GM12878 (cell line): ENCODE measurements around the gene NDUFV3. TPM values are rescaled to one million over a fixed set of nuclear protein-coding genes. Genes with fewer than 3 reads are reported as not detected.
A peak's percentile ranks its signal among the peaks of the same experiment; 100 is the strongest.

Source experiments
- ATAC-seq: fragments of 200-7000 bp; cut with Tn5 transposase; 3 replicates; pipeline ENCODE4 v1.9.1; 2020; ENCODE audit warnings: mild to moderate bottlenecking, moderate library complexity
- Bru-seq: library from RNA; stranded (reverse); fragments of 400-500 nt; gene quantifications from one replicate; lab custom pipeline; 2021; lab: Mats Ljungman, UMichigan
- BruChase-seq, 2 experiments: library from RNA; stranded (reverse); fragments of 400-500 nt; gene quantifications; one replicate each; lab custom pipeline; 2021; lab: Mats Ljungman, UMichigan
- BruUV-seq: library from RNA; stranded (reverse); fragments of 400-500 nt; replicated peaks from 2 replicates; lab custom pipeline; 2021; lab: Mats Ljungman, UMichigan
- CTCF ChIA-PET: fragments of 300-600 bp; sonication (Branson Sonifier 250); formaldehyde crosslinking; extraction: SDS; loops from one replicate; lab custom pipeline; 2021; ENCODE audit warnings: inconsistent platforms; lab: Yijun Ruan, JAX
- POLR2A ChIA-PET: fragments of 350-600 bp; formaldehyde crosslinking; extraction: SDS; loops from one replicate; lab custom pipeline; 2021; ENCODE audit warnings: inconsistent platforms; lab: Charles Lee
- RAD21 ChIA-PET: fragments of 300-600 bp; sonication (Branson Sonifier 250); formaldehyde crosslinking; loops from one replicate; lab custom pipeline; 2023; ENCODE audit warnings: antibody characterized with exemption; ENCODE audit not compliant: unreplicated experiment; lab: Charles Lee
- SMC1A ChIA-PET: fragments of 300-600 bp; sonication (Branson Sonifier 250); formaldehyde crosslinking; loops from one replicate; lab custom pipeline; 2023; ENCODE audit not compliant: unreplicated experiment, uncharacterized antibody; lab: Charles Lee
- DNase-seq: peaks from one replicate; pipeline ENCODE4 v3.0.0-alpha.2; 2011; ENCODE audit warnings: low read depth, low spot score
- FAIRE-seq: peaks from 3 replicates; lab custom pipeline; 2011; peaks lifted over from hg19 to GRCh38; lab: Jason Lieb, UNC
- H2AFZ ChIP-seq: 2 replicates; pipeline ENCODE4 v1.6.0; 2011; ENCODE audit warnings: low read depth, low read length, control low read depth; ENCODE audit not compliant: control insufficient read depth
- H3K27ac ChIP-seq: 2 replicates; pipeline ENCODE4 v1.5.1; 2011; ENCODE audit warnings: control low read depth; ENCODE audit not compliant: control insufficient read depth, insufficient read depth
- H3K27me3 ChIP-seq, 2 experiments: replicated peaks in 1 of 2; 2 replicates each; pipeline versions ENCODE4 v1.6.0 to v1.6.1; 2011; ENCODE audit warnings: low read length in 1 of 2; ENCODE audit not compliant: control insufficient read depth in 2 of 2, insufficient read depth in 2 of 2
- H3K36me3 ChIP-seq, 2 experiments: 2 replicates each; pipeline ENCODE4 v1.5.1; 2011; ENCODE audit warnings: low read length in 1 of 2; ENCODE audit not compliant: control insufficient read depth in 2 of 2, insufficient read depth in 2 of 2
- H3K4me1 ChIP-seq: 2 replicates; pipeline ENCODE4 v1.6.1; 2011; ENCODE audit warnings: mild to moderate bottlenecking, low read length, moderate library complexity, mixed read lengths; ENCODE audit not compliant: control insufficient read depth, insufficient read depth
- H3K4me2 ChIP-seq: 2 replicates; pipeline ENCODE4 v1.6.0; 2011; ENCODE audit warnings: control low read depth; ENCODE audit not compliant: control insufficient read depth, insufficient read depth
- H3K4me3 ChIP-seq: fragments of 200-600 bp; sonication (generic); 2 replicates; pipeline ENCODE4 v1.5.1; 2016
- H3K79me2 ChIP-seq: 2 replicates; pipeline ENCODE4 v1.6.0; 2011; ENCODE audit warnings: low read length; ENCODE audit not compliant: control insufficient read depth, insufficient read depth
- H3K9ac ChIP-seq: 2 replicates; pipeline ENCODE4 v1.8.0; 2011; ENCODE audit warnings: low read length, control low read depth, mixed read lengths; ENCODE audit not compliant: control insufficient read depth, insufficient read depth
- H3K9me3 ChIP-seq: replicated peaks from 3 replicates; pipeline ENCODE4 v1.5.1; 2011; ENCODE audit warnings: mild to moderate bottlenecking, low read length; ENCODE audit not compliant: control insufficient read depth, insufficient read depth
- H4K20me1 ChIP-seq: 2 replicates; pipeline ENCODE4 v1.6.0; 2011; ENCODE audit not compliant: control insufficient read depth, insufficient read depth
- ATF7 ChIP-seq: fragments of 450-650 bp; IDR thresholded peaks from 2 replicates; pipeline ENCODE4 v1.6.1; 2016; ENCODE audit warnings: low read depth, mild to moderate bottlenecking
- E4F1 ChIP-seq: fragments of 450-650 bp; IDR thresholded peaks from 2 replicates; pipeline ENCODE4 v1.6.1; 2018; ENCODE audit warnings: borderline replicate concordance, mild to moderate bottlenecking; ENCODE audit not compliant: partially characterized antibody
- FOS ChIP-seq: IDR thresholded peaks from 3 replicates; pipeline ENCODE4 v1.6.1; 2011; ENCODE audit warnings: borderline replicate concordance; ENCODE audit not compliant: insufficient read length; ENCODE audit errors: extremely low read depth
- HCFC1 ChIP-seq: fragments of 150-350 bp; IDR thresholded peaks from 2 replicates; pipeline ENCODE4 v1.6.1; 2014; ENCODE audit warnings: low read length
- PAX5 ChIP-seq: IDR thresholded peaks from 2 replicates; pipeline ENCODE4 v1.6.1; 2011; ENCODE audit warnings: low read depth, low read length, borderline replicate concordance
- PRDM15 ChIP-seq: fragments of 450-650 bp; formaldehyde crosslinking; IDR thresholded peaks from 2 replicates; pipeline ENCODE4 v1.4.0; 2020; ENCODE audit warnings: mild to moderate bottlenecking, moderate library complexity
- SIN3A ChIP-seq: IDR thresholded peaks from 2 replicates; pipeline ENCODE4 v1.6.1; 2012; ENCODE audit warnings: low read depth, low read length, improper control_type of control experiment
- SREBF2 ChIP-seq: IDR thresholded peaks from 2 replicates; pipeline ENCODE4 v1.6.1; 2012; ENCODE audit warnings: mild to moderate bottlenecking, low read length
- ZNF217 ChIP-seq: fragments of 450-650 bp; IDR thresholded peaks from 2 replicates; pipeline ENCODE4 v1.6.1; 2017; ENCODE audit warnings: antibody characterized with exemption, mild to moderate bottlenecking
- ZNF384 ChIP-seq: IDR thresholded peaks from 2 replicates; pipeline ENCODE4 v1.6.1; 2012; ENCODE audit warnings: low read depth, mild to moderate bottlenecking, low read length, improper control_type of control experiment, borderline replicate concordance
- WGBS: methylation state at CpG from one replicate; pipeline ENCODE4 v1.1.6; 2016; ENCODE audit warnings: low lambda C conversion rate; ENCODE audit not compliant: insufficient replicate concordance, insufficient coverage; ENCODE audit errors: missing lambda C conversion rate; 5-methylcytosine and 5-hydroxymethylcytosine counted together
- in situ Hi-C: fragments of 300-500 bp; cut with MboI; formaldehyde crosslinking; loops from 9 replicates; pipeline ENCODE4 v1.14.3; 2018; ENCODE audit warnings: mixed read lengths
- intact Hi-C: fragments of 100-400 bp; cut with micrococcal nuclease; formaldehyde crosslinking; loops from one replicate; pipeline ENCODE4 v1.14.2; 2022; ENCODE audit not compliant: unreplicated experiment
- long read RNA-seq, 2 experiments: library from polyadenylated mRNA; unstranded; transcript quantifications; one replicate each; pipeline ENCODE4 v2.0.0, GENCODE V29; 2019 to 2020
- polyA minus RNA-seq, 3 experiments: library from RNA; depleted of rRNA, polyadenylated mRNA; stranded (reverse); fragments of >200 nt; gene quantifications; 2 replicates each; pipeline ENCODE4 v1.2.3, GENCODE V29; 2011
- polyA plus RNA-seq, 11 experiments: library from polyadenylated mRNA; depleted of rRNA in 4 of 11; unstranded in 6 of 11; stranded (reverse) in 5 of 11; fragments of >200 nt; fragmentation: Nextera tagmentation in 4 of 11; fragmentation: Illumina TruSeq in 1 of 11; extraction: Ambion mirVana in 4 of 11; extraction: Trizol in 1 of 11; gene quantifications; 1 replicate in 1 of 11; 2 replicates in 10 of 11; pipeline versions ENCODE4 v1.2.1 to v1.2.3, GENCODE V29; 2011 to 2016; ENCODE audit warnings: inconsistent platforms in 2 of 11, missing spikeins in 2 of 11, low read depth in 1 of 11
- total RNA-seq, 4 experiments: library from RNA; depleted of rRNA in 3 of 4; stranded (reverse); fragments of >200 nt in 3 of 4; fragmentation: Illumina TruSeq in 1 of 4; extraction: Trizol in 1 of 4; gene quantifications; 2 replicates each; pipeline versions ENCODE4 v1.2.1 to v1.2.3, GENCODE V29; 2013 to 2021

Gene NDUFV3
- total RNA-seq (2013; cell fraction: nucleolus; rRNA removed), result 38.8 and 45.0 TPM in 2 replicates
- total RNA-seq (2014; rRNA removed) (31.6 and 31.9 TPM in 2 replicates), total RNA-seq (2014; rRNA removed; fragmentation: Illumina TruSeq; extraction: Trizol) (32.7 and 34.2 TPM in 2 replicates), total RNA-seq (2021) (27.7 and 28.4 TPM in 2 replicates), polyA plus RNA-seq (2011; rRNA removed) (10.6 and 13.4 TPM in 2 replicates), polyA plus RNA-seq (2014; fragmentation: Illumina TruSeq; extraction: Trizol) (24.8 and 33.3 TPM in 2 replicates), polyA plus RNA-seq (2014; fragmentation: Nextera tagmentation; extraction: Ambion mirVana) (1 to 10 TPM; 7.0 to 9.1 TPM), polyA plus RNA-seq (2014; rRNA removed) (27.6 and 31.3 TPM in 2 replicates), polyA plus RNA-seq (2016; fragmentation: Nextera tagmentation; extraction: Ambion mirVana) (10 to 100 TPM; 42.2 to 44.7 TPM), polyA minus RNA-seq (2011; rRNA and poly(A)+ RNA removed) (8.3 and 12.9 TPM in 2 replicates), Bru-seq, nascent RNA (percentile 77 among the genes with signal in this experiment), BruChase-seq, experiment 1, labeled RNA remaining after a 6-hour chase (percentile 78 among the genes with signal in this experiment), BruChase-seq, experiment 2, labeled RNA remaining after a 2-hour chase (percentile 76 among the genes with signal in this experiment)
- 8.7 TPM for polyA plus RNA-seq (2011; ENCODE audit: low read depth)
- polyA plus RNA-seq (2011; cell fraction: cytosol; rRNA removed), result 18.6 and 23.1 TPM in 2 replicates
- polyA plus RNA-seq (2011; cell fraction: nucleus; rRNA removed), result 13.7 and 20.8 TPM in 2 replicates
- 16.0 and 16.7 TPM in 2 replicates for polyA plus RNA-seq (2012)
- 7.9 and 9.8 TPM in 2 replicates for polyA minus RNA-seq (2011; cell fraction: cytosol; rRNA and poly(A)+ RNA removed)
- 3.3 and 5.2 TPM in 2 replicates for polyA minus RNA-seq (2011; cell fraction: nucleus; rRNA and poly(A)+ RNA removed)
- long read RNA-seq, experiment 1, full-length matches to known transcripts, result 20 of 27 reads
- long read RNA-seq, experiment 1, partial matches to known transcripts, result 2 of 27 reads
- long read RNA-seq, experiment 1, other reads (novel, unspliced or antisense), result 5 of 27 reads
- long read RNA-seq, experiment 2, full-length matches to known transcripts, result 107 of 134 reads
- long read RNA-seq, experiment 2, partial matches to known transcripts, result 21 of 134 reads
- long read RNA-seq, experiment 2, other reads (novel, unspliced or antisense), result 6 of 134 reads

- Histone ChIP-seq H3K27me3 (no peaks in the 10 kb centered on the region), H2AFZ (peak within 1 kb of the TSS; percentile 74), H4K20me1 (no peaks in the 10 kb centered on the region), H3K4me2 (peak within 1 kb of the TSS; percentile 88), H3K9ac (peak within 1 kb of the TSS; percentile 86), H3K4me3 (peak within 1 kb of the TSS; percentile 84), H3K79me2 (peaks cover 13% of the 10 kb centered on the region), H3K9me3 (no peaks in the 10 kb centered on the region; the same call in 2 of the 3 replicates), H3K36me3 (peaks cover 0 to 5% of the 10 kb centered on the region in 2 experiments; a peak in 2 of 4 replicates), H3K4me1 (peaks cover 3% of the 10 kb centered on the region), H3K27ac (peak within 1 kb of the TSS; percentile 80)
- TSS peak; percentile 80 for BruUV-seq
- in situ Hi-C loops, result no loop called here
- ATAC-seq, result peak; percentile 97
- ChIA-PET SMC1A (interaction anchor here (0.5 to 1.2 kb wide), 3 partner anchors 12 to 461 kb away, joined by 3 read pairs; no protein-coding TSS in a partner anchor), RAD21 (interaction anchor here (0.6 to 1.4 kb wide), 3 partner anchors 15 to 81 kb away, joined by 3 to 6 read pairs (median 3); partner anchors contain the start of gene PKNOX1), CTCF (interaction anchor here (0.6 to 1.4 kb wide), 6 partner anchors 9 to 753 kb away, joined by 3 to 6 read pairs (median 4); no protein-coding TSS in a partner anchor), POLR2A (interaction anchor here (0.6 to 2.6 kb wide), 6 partner anchors 10 to 124 kb away, joined by 3 to 10 read pairs (median 4); partner anchors contain the start of gene PKNOX1)
- intact Hi-C loops, result no loop called here
- peak; percentile 90 for DNase-seq
- FAIRE-seq, result peak; percentile 96
- WGBS, result 1% methylated on average over 84 of the region's 87 CpGs
- no peak for TF ChIP-seq E4F1
- TF ChIP-seq SREBF2, result no peak
- no peak for TF ChIP-seq FOS
- no peak for TF ChIP-seq ZNF384
- TF ChIP-seq ZNF217, result 0 out of 2 replicates have a peak, but pooled peaks have one; percentile 24
- TF ChIP-seq PRDM15 (CRISPR knock-in tag), result no peak
- peak; percentile 40; the same call in 1 of the 2 replicates for TF ChIP-seq ATF7
- no peak; the same call in none of the 2 replicates for TF ChIP-seq SIN3A
- TF ChIP-seq PAX5, result peak; percentile 5; the same call in 1 of the 2 replicates
- peak; percentile 46; the same call in 1 of the 2 replicates for TF ChIP-seq HCFC1
Measured at GRCh38 chr21:42892931-42893755, at the start of gene NDUFV3. Gene NDUFV3, plus strand, starts transcription at chr21:42893309. Its CDS starts 25 bp downstream, at chr21:42893334.
